Astrocyte (in vitro differentiated cells and primary cell): ENCODE measurements around the gene FLNC. TPM values are rescaled to one million over a fixed set of nuclear protein-coding genes. Genes with fewer than 3 reads are reported as not detected.
A peak's percentile ranks its signal among the peaks of the same experiment; 100 is the strongest.

Experiments
- DNase-seq: peaks from one replicate; pipeline ENCODE4 v3.0.0-alpha.2; 2010; ENCODE audit warnings: low read depth
- FAIRE-seq: peaks from 2 replicates; lab custom pipeline; 2011; peaks lifted over from hg19 to GRCh38; lab: Jason Lieb, UNC
- H2AFZ ChIP-seq: 2 replicates; pipeline ENCODE4 v1.6.0; 2012; ENCODE audit warnings: low read depth, low read length, inconsistent platforms
- H3K27ac ChIP-seq: 2 replicates; pipeline ENCODE4 v1.5.1; 2011; ENCODE audit warnings: low read depth, low read length, inconsistent platforms
- H3K27me3 ChIP-seq: 2 replicates; pipeline ENCODE4 v1.6.0; 2011; ENCODE audit warnings: low read length, inconsistent platforms; ENCODE audit not compliant: insufficient read depth
- H3K36me3 ChIP-seq: 2 replicates; pipeline ENCODE4 v1.5.1; 2011; ENCODE audit warnings: low read length, inconsistent platforms; ENCODE audit not compliant: insufficient read depth
- H3K4me1 ChIP-seq: 2 replicates; pipeline ENCODE4 v1.5.1; 2011; ENCODE audit warnings: low read length, inconsistent platforms; ENCODE audit not compliant: insufficient read depth
- H3K4me2 ChIP-seq: 2 replicates; pipeline ENCODE4 v1.6.0; 2012; ENCODE audit warnings: low read length, inconsistent platforms
- H3K4me3 ChIP-seq: 2 replicates; pipeline ENCODE4 v1.5.1; 2011; ENCODE audit warnings: low read depth, mild to moderate bottlenecking, low read length, inconsistent platforms; ENCODE audit not compliant: insufficient read depth
- H3K79me2 ChIP-seq: 2 replicates; pipeline ENCODE4 v1.6.0; 2012; ENCODE audit warnings: mild to moderate bottlenecking, low read length, inconsistent platforms; ENCODE audit not compliant: insufficient read depth
- H3K9ac ChIP-seq: 2 replicates; pipeline ENCODE4 v1.6.0; 2012; ENCODE audit warnings: mild to moderate bottlenecking, low read length, inconsistent platforms
- H3K9me3 ChIP-seq: 2 replicates; pipeline ENCODE4 v1.5.1; 2012; ENCODE audit warnings: low read depth, mild to moderate bottlenecking, low read length, inconsistent platforms; ENCODE audit not compliant: insufficient read depth
- H4K20me1 ChIP-seq: 2 replicates; pipeline ENCODE4 v1.6.0; 2012; ENCODE audit warnings: low read length, inconsistent platforms; ENCODE audit not compliant: insufficient read depth
- H3K27ac Mint-ChIP-seq: one replicate; pipeline ENCODE4 v1.8.0; 2021; ENCODE audit warnings: mild to moderate bottlenecking, mixed read lengths; ENCODE audit not compliant: unreplicated experiment
- H3K27me3 Mint-ChIP-seq: one replicate; pipeline ENCODE4 v1.8.0; 2021; ENCODE audit warnings: low read depth, mixed read lengths; ENCODE audit not compliant: unreplicated experiment
- H3K36me3 Mint-ChIP-seq: one replicate; pipeline ENCODE4 v1.8.0; 2021; ENCODE audit warnings: low read depth, mixed read lengths; ENCODE audit not compliant: unreplicated experiment
- H3K4me1 Mint-ChIP-seq: one replicate; pipeline ENCODE4 v1.8.0; 2021; ENCODE audit warnings: low read depth, mixed read lengths; ENCODE audit not compliant: unreplicated experiment
- H3K4me3 Mint-ChIP-seq: one replicate; pipeline ENCODE4 v1.8.0; 2021; ENCODE audit warnings: mild to moderate bottlenecking, moderate library complexity, mixed read lengths; ENCODE audit not compliant: unreplicated experiment
- H3K9me3 Mint-ChIP-seq: one replicate; pipeline ENCODE4 v1.8.0; 2021; ENCODE audit warnings: mild to moderate bottlenecking, mixed read lengths; ENCODE audit not compliant: unreplicated experiment
- CTCF ChIP-seq: IDR thresholded peaks from 2 replicates; pipeline ENCODE4 v1.5.1; 2011; ENCODE audit warnings: low read depth, mild to moderate bottlenecking, inconsistent platforms, low read length, moderate library complexity; ENCODE audit not compliant: insufficient read depth
- EZH2 ChIP-seq: IDR thresholded peaks from 2 replicates; pipeline ENCODE4 v1.6.1; 2012; ENCODE audit warnings: mild to moderate bottlenecking, low read length, inconsistent platforms; ENCODE audit not compliant: insufficient read depth
- total RNA-seq: library from RNA; stranded (reverse); gene quantifications from 2 replicates; pipeline ENCODE4 v1.2.1, GENCODE V29; 2021

The FLNC gene
- total RNA-seq, 1 donor from 2014 or later = 364 TPM

GRCh38 chr7:128840326-128841170, 10.3 kb downstream of the FLNC start:
- Histone ChIP-seq H3K9me3 (no peaks in the 10 kb centered on the region), H3K9ac (no peak overlapping the region), H3K4me1 (peaks cover 24% of the 10 kb centered on the region), H2AFZ (no peak overlapping the region), H3K36me3 (peaks cover 69% of the 10 kb centered on the region), H4K20me1 (peaks cover 97% of the 10 kb centered on the region), H3K27ac (no peak overlapping the region), H3K4me2 (no peak overlapping the region), H3K4me3 (no peak overlapping the region), H3K79me2 (peaks cover 67% of the 10 kb centered on the region), H3K27me3 (no peaks in the 10 kb centered on the region)
- DNase-seq = no peak
- Mint-ChIP-seq H3K27me3 (no peaks in the 10 kb centered on the region), H3K9me3 (no peaks in the 10 kb centered on the region), H3K27ac (no peak overlapping the region), H3K4me1 (no peaks in the 10 kb centered on the region), H3K36me3 (peaks cover 20% of the 10 kb centered on the region), H3K4me3 (no peak overlapping the region)
- no peak for FAIRE-seq
- TF ChIP-seq EZH2 (no peak), CTCF (no peak)

- no peak overlapping the region for H3K27ac Mint-ChIP-seq
- Histone ChIP-seq H3K9me3 (no peaks in the 10 kb centered on the region), H3K79me2 (peaks cover 60% of the 10 kb centered on the region), H3K4me2 (no peak overlapping the region), H3K4me1 (peaks cover 17% of the 10 kb centered on the region), H3K27me3 (no peaks in the 10 kb centered on the region), H2AFZ (no peak overlapping the region), H3K36me3 (peaks cover 72% of the 10 kb centered on the region), H4K20me1 (peaks cover 96% of the 10 kb centered on the region), H3K9ac (peak overlapping the region; percentile 8), H3K4me3 (no peak overlapping the region), H3K27ac (no peak overlapping the region)
- no peak overlapping the region for H3K4me3 Mint-ChIP-seq
- peaks cover 18% of the 10 kb centered on the region for H3K36me3 Mint-ChIP-seq
- no peaks in the 10 kb centered on the region for H3K4me1 Mint-ChIP-seq
- DNase-seq = no peak
- H3K9me3 Mint-ChIP-seq = no peaks in the 10 kb centered on the region
- no peak for TF ChIP-seq EZH2
- TF ChIP-seq CTCF = no peak
- no peaks in the 10 kb centered on the region for H3K27me3 Mint-ChIP-seq
- no peak for FAIRE-seq
Measured at GRCh38 chr7:128841171-128841690, 11.0 kb downstream of the FLNC start.
